GM21619 (cell line): ENCODE data around the gene CNOT6L.

Source experiments
- ATAC-seq: cut with Tn5 transposase; IDR thresholded peaks from one replicate; pipeline ENCODE4 v1.9.1; 2021; ENCODE audit not compliant: unreplicated experiment

Gene CNOT6L

DNA sequence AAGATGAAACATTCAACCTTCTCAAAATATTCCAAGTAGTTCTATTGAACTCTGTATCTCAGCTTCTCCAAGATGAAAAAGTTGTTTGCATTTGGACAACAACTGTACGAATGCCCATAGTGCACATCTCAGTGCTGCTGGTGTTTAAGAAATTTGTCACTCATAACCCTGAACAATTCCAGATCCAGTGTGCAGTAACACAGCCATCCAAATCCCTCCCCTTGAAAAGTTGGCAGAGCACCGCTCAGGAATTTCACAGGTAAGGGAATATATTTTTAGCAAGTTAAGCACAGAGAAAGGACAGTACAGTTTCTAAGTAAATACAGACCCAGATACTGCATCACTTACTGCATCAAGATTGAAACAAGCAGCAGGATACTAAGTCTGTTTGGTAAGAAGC, 104.7 kb downstream of the CNOT6L start:
- no peak for ATAC-seq

DNA sequence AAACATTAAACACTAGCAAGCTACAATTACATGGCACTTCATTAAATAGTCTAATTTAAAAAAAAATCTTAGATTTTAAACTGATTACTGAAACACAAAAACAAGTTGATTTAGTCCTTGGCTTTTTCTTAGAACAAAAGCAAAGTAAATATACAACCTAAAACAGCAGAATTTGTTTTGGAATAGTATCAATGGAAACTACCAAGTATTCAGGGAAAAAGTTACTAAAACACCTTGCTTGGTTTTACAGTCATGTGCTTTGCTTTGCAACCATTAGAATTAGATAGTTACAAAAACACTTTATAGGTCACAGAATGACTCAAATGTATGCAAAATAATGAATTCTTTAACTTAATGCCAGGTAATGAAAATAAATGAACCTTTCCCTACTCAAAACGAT, 105.3 kb downstream of the CNOT6L start:
- no peak for ATAC-seq

DNA sequence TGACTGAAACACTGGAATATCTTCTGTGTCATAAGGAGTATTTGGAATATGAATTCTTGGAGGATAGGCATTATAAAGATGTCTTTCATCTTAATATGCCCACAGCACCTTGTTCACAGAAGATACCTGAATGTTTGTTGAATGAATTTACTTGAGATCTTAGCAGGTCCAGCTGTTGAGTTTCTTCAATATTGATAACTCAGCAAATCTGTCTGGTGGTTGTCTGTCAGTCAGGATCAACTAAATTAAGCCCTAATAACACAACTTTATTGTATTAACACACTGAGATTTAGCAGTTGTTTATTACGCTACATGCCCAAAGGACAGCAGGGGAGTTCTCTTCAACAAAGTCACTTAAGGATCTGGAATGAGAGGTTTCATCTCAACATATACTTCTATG, 106.5 kb downstream of the CNOT6L start:
- ATAC-seq, result no peak

DNA sequence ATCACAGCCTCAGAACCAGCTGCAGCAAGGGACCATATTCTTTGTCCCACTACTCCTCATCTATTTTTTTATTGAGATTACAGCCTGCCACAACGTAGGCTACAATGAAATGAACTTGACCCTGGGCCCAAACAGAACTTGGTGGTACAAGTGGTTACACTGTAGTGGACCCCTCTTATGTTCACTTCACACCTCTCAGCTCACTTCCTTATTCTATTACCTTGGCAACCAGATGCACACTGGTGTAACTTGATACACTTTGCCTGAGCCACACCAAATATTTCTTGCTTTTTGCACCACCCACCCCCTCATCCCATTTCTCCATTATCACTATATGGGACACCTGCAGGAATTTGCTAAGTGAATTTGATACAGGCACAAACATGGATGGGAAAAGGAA, 107.7 kb downstream of the CNOT6L start:
- ATAC-seq, result no peak

DNA sequence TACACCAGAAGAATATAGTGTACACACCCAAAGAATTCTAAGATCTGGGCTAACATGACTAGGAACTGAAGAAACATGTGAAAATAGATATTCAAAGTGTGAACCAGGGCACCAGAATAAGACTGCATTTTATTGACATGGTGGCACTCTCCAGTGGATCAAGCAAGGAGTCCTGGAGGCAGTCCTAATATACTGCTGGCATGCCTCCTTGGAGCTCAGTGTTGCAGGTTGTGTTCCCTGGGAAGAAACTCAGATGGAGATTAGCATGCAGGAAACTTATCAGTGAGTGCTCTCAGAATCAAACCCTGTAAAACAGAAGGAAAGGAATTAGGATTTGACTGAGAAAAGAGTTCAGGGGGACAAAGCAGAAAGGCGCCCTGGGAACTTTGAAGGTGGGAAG, 108.5 kb downstream of the CNOT6L start:
- no peak for ATAC-seq

DNA sequence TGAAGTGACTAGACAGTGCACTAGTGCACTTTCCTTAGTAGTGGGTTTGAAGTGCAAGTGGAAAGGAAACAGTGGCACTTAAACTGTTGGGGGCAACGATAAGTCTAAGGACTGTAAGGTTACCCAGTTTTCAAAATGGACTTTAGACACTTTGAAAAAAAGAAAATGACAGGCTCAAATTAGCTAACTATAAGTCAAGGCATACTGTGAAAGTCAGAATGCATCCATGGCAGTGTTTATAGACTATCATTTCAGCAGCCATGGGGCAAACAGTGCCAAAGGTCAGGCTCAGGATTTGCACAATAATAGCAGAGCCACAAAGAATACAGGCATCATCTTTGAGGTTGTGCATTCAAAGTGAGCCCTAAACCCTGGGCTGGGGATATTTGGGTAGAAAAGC, 109.1 kb downstream of the CNOT6L start:
- ATAC-seq, result no peak

DNA sequence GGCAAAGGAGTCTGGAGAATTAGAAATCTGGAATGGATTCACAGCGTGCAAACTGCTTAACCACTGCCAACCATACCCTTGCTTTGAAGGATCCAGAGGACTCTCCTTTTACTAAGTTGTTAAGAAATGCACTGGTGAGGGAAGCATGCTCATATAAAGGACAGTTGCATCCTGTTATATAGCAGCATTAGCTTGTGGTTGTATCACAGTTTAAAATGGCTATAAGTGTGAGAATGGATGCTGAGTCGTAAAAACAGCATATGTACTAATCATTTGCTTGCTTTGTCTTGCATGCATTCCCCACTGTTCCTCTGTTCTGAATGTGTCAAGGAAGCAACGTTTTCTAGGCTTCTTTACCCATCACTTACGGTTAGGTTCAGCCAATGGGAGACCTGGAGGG, 112.5 kb downstream of the CNOT6L start:
- ATAC-seq, result no peak

DNA sequence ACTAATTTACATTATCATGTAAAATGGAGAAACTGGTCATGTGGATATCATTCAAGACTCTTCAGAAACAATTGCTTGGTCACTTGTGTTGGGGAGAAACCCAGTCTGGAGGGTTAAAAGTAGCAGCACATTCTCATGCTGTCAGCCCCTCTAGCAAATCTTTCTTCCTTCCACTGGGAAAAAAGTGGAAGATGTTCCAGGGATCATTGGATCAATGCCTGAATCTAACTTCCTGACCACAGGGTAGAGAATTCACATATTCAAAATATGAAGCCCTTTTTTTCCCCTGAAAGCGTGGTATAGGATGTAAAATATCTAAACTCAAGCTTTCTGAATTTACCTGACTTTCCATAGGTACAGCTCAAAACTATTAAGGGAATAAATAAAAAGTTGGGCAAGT, 115.5 kb downstream of the CNOT6L start:
- no peak for ATAC-seq

DNA sequence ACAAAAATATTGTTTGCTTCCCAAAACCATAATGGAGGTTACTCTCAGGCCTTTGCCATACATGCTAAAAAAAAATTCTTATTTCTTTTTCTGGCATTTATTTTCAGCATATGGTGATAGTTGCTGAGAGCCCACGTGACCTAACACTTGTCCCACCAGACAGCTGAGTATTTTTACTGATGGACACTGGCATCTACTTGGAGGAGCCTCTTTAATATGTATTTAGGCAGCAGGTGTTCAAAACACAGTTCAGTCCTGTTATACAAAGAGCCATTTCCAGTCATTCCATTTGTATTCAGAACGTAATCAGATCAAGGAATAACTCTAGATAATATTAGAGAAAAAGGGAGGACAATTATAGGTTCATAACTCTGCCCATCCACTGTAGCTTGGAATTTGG, 118.0 kb downstream of the CNOT6L start:
- ATAC-seq, result no peak

DNA sequence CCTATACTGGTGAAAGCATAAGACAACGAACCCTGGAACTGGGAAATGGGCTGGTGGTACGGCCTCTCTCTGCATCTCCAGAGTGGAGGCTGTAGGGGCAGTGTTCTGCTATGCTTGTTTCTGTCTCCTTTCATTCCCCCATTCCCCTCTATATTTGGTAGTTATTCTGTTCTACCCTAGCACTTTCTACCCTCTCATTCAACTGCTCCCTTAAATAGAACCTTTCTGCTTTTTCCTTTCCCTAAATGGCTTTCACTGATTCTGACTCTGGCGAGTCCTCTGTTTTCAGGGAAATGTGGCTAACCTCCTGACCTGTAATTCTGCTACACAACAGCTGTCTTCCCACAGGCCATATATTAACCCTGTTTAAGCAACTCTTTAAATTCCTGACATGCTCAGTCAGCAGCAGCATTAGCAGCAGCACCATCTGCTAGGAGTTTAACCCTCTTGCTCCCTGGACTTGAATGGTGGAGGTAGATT, 119.4 kb downstream of the CNOT6L start:
- ATAC-seq, result no peak

DNA sequence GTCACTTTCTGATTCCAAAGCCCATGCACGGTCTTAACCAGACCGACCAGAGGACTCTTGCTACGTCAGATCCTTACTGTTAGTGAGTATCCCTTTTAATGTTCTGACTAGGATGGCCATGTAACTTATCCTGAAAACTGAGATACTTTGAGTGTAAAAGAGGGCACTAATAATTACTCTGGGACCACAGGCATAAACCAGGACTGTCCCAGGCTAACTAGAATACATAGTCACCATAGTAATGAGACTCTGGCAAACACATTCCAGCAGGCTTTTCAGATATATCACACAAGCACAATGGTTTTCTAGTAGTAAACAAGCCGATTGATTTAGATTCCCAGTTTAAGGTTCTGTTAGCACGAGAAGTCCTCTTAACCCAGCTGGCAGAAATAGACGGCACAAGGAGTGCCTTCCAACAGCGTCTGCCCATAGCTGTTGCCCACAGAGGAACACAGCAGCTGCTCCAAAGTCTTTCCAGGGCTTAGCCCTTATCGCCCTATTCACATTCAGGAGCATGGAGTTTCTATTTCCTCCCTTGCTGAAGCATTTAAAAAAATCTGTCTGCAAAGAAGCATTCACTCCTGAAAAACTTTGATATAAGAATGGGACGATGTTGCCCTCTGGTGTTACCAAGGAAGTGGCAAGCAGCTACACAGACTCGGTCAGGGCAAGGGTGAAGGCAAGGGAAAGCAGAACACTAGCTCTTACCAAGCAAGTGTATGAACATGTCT, 121.1 kb downstream of the CNOT6L start:
- ATAC-seq, result no peak

DNA sequence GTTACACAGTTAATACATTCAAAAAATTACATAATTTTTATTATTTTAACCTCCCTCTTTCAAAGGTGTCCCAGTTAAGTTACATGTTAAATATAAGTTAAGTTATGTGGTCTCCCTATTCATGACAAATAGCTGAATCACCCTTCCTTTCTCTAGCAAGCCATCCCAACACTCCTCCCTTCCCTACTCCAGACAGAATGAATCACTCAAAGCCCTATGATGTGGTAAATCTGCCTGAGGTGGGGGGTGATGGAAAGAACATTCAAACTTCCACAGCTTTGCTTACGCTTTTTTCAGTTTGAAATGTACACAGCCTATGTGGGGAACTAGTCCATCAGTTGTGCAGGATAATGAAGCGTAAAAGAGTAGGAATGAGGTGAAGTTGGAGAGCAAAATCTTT, 123.4 kb downstream of the CNOT6L start:
- no peak for ATAC-seq

DNA sequence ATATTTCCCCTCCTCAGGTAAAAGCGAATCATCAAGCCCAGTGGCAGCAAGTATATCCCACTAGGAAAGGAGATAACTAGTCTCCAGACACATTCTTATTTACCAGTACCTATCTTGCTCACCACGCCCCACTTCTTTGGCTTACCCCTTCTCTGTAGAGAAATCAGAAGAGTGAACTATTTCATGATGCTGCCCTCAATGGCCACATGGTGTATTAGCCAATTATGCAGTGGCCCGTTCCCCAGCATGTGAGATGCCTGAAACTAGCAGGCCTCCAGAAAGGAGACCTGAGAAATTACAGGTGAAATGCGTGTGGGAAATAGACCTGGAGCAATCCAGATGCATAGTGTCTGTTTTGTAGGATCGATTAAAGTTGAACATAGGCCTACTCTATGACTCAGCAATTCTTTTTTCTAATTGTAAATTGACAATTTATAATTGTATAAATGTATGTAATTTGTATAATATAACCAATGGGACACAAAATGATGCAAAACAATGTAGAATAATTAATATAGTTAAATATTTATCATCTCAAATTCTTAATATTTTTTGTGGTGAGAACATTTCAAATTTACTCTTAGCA, 126.2 kb downstream of the CNOT6L start:
- no peak for ATAC-seq

DNA sequence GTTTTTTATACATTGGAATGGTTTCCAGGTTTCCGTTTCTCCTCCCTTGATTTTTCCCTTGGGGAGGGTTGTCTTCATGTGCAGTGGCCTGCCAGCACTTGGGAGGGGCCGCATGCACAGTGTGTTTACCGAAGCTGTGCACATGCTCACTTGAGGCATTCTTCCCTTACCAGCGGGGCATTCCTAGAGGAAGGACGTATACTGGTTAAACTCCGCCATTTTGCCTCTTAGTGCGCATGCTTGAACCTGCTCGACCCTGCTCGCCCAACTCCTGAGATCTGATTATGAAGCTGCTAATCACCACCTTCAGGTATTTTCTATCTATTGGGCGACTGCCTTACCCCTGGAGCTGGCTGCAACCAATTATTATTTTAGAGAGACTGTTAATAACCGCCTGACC, 137.4 kb downstream of the CNOT6L start:
- ATAC-seq, result no peak

DNA sequence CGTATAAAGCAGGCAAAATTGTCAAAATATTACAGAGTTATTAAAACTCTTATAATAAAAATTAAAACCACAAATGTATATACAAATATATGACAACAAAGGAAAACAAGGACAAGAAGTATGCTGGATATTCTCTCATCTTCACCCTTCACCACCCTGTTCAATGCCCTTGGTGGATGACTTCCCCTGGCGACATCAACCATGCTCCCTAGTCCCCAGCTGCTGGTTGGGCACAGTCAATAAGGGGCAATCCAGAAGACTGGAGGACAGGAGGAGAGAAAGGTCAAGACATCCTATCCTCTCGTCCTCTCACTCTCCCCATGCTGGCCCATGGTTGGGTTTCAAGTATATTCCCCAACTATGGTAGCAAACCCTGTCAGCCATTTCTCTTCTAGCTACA, 142.3 kb downstream of the CNOT6L start:
- ATAC-seq, result no peak

DNA sequence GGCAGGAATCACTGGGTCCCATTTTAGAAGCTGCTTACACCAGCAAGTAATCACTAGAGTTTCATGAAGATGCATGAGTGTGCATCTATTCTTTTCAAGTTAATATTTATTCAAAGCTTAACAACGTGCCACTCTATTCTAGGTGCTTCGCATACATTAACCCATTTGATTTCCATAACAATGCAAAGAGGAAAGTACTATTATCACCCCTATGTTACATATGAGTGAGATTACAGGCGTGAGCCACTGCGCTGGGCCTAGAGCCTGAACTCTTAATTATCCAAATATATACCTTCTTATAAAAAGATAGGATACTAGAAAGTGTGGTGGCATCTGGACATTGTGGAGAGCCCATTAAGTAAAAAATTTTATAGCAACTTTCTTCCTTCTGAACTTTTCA, 148.1 kb downstream of the CNOT6L start:
- no peak for ATAC-seq

DNA sequence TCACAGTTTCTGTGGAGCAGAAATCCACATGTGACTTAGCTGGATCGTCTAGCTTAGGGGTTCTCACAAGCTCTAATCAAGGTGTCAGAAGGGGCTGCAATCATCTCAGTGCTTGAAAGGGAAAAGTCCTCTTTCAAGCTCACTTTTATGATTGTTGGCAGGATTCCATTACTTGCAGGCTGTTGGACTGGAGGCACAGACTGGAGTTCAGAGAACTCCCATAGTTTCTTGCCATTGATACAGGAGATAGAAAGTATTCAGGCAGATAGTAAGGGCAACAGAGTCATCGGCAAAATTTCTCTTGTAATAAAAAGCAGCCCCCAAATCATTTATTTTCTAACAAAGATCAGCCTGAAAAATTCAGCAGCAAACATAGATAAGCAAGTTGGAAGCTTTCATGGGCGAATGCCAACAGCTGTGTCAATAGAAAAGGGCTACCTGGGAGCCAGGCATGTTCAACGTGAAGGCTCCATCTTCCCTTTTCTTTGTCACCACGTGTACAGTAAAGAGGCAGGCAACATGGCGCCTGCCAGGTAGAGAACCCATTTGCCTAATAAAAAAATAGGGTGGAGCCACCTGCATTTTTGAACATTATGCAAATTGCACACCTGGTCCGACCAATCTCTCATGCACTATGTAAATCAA, 149.1 kb downstream of the CNOT6L start:
- ATAC-seq, result no peak

DNA sequence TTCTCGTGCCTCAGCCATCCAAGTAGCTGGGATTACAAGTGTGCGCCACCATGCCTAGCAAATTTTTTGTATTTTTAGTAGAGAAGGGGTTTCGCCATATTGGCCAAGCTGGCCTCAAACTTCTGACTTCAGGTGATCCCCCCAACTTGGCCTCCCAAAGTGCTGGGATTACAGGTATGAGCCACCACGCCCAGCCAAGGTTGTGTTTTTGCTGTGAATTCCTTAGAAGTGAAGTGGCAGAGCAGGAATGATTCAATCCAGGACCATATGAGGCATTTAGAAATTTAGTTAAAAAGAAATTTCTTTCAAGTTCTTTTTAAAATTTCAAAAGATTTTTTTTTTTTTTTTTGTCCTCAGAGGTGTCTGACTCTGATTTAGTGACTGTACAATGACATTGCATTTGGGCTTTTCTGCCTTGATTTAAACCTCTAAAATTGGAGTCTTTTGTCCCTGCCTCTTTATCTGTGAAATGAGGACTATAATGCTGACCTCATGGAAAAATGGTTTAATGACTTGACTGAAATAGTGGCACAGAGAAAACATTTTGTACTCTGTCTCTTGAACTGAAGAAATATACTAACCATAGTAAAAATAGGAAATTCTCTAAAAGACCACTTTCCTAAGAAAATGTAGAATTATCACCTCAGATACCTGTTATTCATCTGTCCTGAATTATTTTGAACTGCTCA, 153.6 kb downstream of the CNOT6L start:
- no peak for ATAC-seq
